HL-60/S4 treated with retinoic acid at 250 ng/mL for 4 days and 3 days (cell line): ENCODE data around the gene MEG3.

Experiments used
- in situ Hi-C: fragments of 300-500 bp; cut with MboI; formaldehyde crosslinking; loops from 2 replicates; pipeline ENCODE4 v1.7.0; 2022; ENCODE audit warnings: low sequenced_read_pairs

The MEG3 gene

GRCh38 chr14:100893228-100893601 lies 67.3 kb downstream of the MEG3 start:
- in situ Hi-C loops: no loop called here

GRCh38 chr14:100893760-100894159 lies 67.8 kb downstream of the MEG3 start:
- in situ Hi-C loops: no loop called here

- in situ Hi-C loops: no loop called here
Observed at GRCh38 chr14:100894416-100894815, 68.5 kb downstream of the MEG3 start.

GRCh38 chr14:100895411-100895810 lies 69.5 kb downstream of the MEG3 start:
- in situ Hi-C loops: no loop called here

GRCh38 chr14:100896369-100897060 lies 70.6 kb downstream of the MEG3 start:
- in situ Hi-C loops: no loop called here

GRCh38 chr14:100898465-100898864 lies 72.5 kb downstream of the MEG3 start:
- in situ Hi-C loops: no loop called here

GRCh38 chr14:100898935-100899883 lies 73.3 kb downstream of the MEG3 start:
- in situ Hi-C loops: no loop called here

GRCh38 chr14:100899884-100900771 lies 74.2 kb downstream of the MEG3 start:
- in situ Hi-C loops: no loop called here

GRCh38 chr14:100900837-100901390 lies 75.0 kb downstream of the MEG3 start:
- in situ Hi-C loops: no loop called here

- in situ Hi-C loops: no loop called here
Observed at GRCh38 chr14:100901391-100902183, 75.7 kb downstream of the MEG3 start.

GRCh38 chr14:100902295-100903133 lies 76.6 kb downstream of the MEG3 start:
- in situ Hi-C loops: no loop called here

- in situ Hi-C loops: no loop called here
Observed at GRCh38 chr14:100903134-100903468, 77.2 kb downstream of the MEG3 start.

GRCh38 chr14:100903672-100904185 lies 77.8 kb downstream of the MEG3 start, which contains the start of gene RTL1:
Gene RTL1, minus strand, starts transcription at chr14:100903722. Its CDS starts 18,934 bp downstream, at chr14:100884788.
- in situ Hi-C loops: no loop called here

GRCh38 chr14:100904307-100905087 lies 78.6 kb downstream of the MEG3 start:
- in situ Hi-C loops: no loop called here

- in situ Hi-C loops: no loop called here
Observed at GRCh38 chr14:100905166-100905565, 79.2 kb downstream of the MEG3 start.

GRCh38 chr14:100906420-100906819 lies 80.5 kb downstream of the MEG3 start:
- in situ Hi-C loops: no loop called here

GRCh38 chr14:100907240-100907639 lies 81.3 kb downstream of the MEG3 start:
- in situ Hi-C loops: no loop called here

- in situ Hi-C loops: no loop called here
Observed at GRCh38 chr14:100909439-100909838, 83.5 kb downstream of the MEG3 start.
